HepG2 (cell line): ENCODE results near the gene CAMKMT. TPM values are rescaled to one million over a fixed set of nuclear protein-coding genes. Genes with fewer than 3 reads are reported as not detected.

ENCODE experiments used
- ATAC-seq: fragments of 200-7000 bp; cut with Tn5 transposase; 3 replicates; pipeline ENCODE4 v1.9.1; 2020; ENCODE audit warnings: mild to moderate bottlenecking, moderate library complexity
- BruUV-seq: library from RNA; stranded (reverse); fragments of 400-500 nt; replicated peaks from 2 replicates; lab custom pipeline; 2021; lab: Mats Ljungman, UMichigan
- CTCF ChIA-PET: fragments of 300-600 bp; formaldehyde crosslinking; extraction: SDS; loops from one replicate; lab custom pipeline; 2021; ENCODE audit warnings: low total read pairs, inconsistent platforms, low intra/inter-chr PET ratio; lab: Yijun Ruan, JAX
- POLR2A ChIA-PET: fragments of 350-600 bp; sonication (Branson Sonifier 250); formaldehyde crosslinking; loops from one replicate; lab custom pipeline; 2020; ENCODE audit warnings: antibody characterized with exemption, inconsistent platforms; lab: Yijun Ruan, JAX
- DNase-seq: peaks from one replicate; pipeline ENCODE4 v3.0.0-alpha.2; 2015; ENCODE audit warnings: low spot score
- FAIRE-seq: peaks from 3 replicates; lab custom pipeline; 2011; peaks lifted over from hg19 to GRCh38; lab: Jason Lieb, UNC
- H2AFZ ChIP-seq: one replicate; pipeline ENCODE4 v1.6.1; 2011; ENCODE audit warnings: low read length, inconsistent platforms
- H3K27ac ChIP-seq: fragments of 300-600 bp; 3 replicates; pipeline ENCODE4 v1.8.0; 2011; ENCODE audit warnings: mixed run types, mild to moderate bottlenecking, mixed read lengths, low read length, inconsistent platforms; ENCODE audit not compliant: insufficient read depth; ENCODE audit errors: extremely low read length
- H3K27me3 ChIP-seq, 2 experiments: fragments of 200-600 bp in 1 of 2; 2 replicates in 1 of 2; 3 replicates in 1 of 2; pipeline versions ENCODE4 v1.6.0 to v1.8.0; 2011; ENCODE audit warnings: low read length in 2 of 2, mild to moderate bottlenecking in 2 of 2, moderate library complexity in 2 of 2, inconsistent platforms in 1 of 2; ENCODE audit not compliant: insufficient read depth in 2 of 2, control insufficient read depth in 1 of 2
- H3K36me3 ChIP-seq, 2 experiments: fragments of 200-600 bp in 1 of 2; replicated peaks in 1 of 2; 2 replicates in 1 of 2; 3 replicates in 1 of 2; pipeline versions ENCODE4 v1.5.1 to v1.8.0; 2011; ENCODE audit warnings: low read length in 2 of 2, inconsistent platforms in 1 of 2; ENCODE audit not compliant: insufficient read depth in 2 of 2, control insufficient read depth in 1 of 2
- H3K4me1 ChIP-seq: 2 replicates; pipeline ENCODE4 v1.5.1; 2012; ENCODE audit warnings: low read length, inconsistent platforms; ENCODE audit not compliant: insufficient read depth
- H3K4me2 ChIP-seq: 2 replicates; pipeline ENCODE4 v1.6.0; 2011; ENCODE audit warnings: low read depth, low read length, inconsistent platforms
- H3K4me3 ChIP-seq, 3 experiments: fragments of 200-600 bp in 1 of 3; sonication (generic), shearing (Covaris generic) in 1 of 3; replicated peaks in 1 of 3; 2 replicates each; pipeline ENCODE4 v1.5.1; 2011 to 2016; ENCODE audit warnings: low read length in 3 of 3, inconsistent platforms in 2 of 3, low read depth in 2 of 3, mild to moderate bottlenecking in 2 of 3, control low read depth in 1 of 3, mixed read lengths in 1 of 3; ENCODE audit not compliant: insufficient read depth in 1 of 3
- H3K79me2 ChIP-seq: one replicate; pipeline ENCODE4 v1.6.1; 2011; ENCODE audit warnings: low read length, inconsistent platforms; ENCODE audit not compliant: insufficient read depth
- H3K9ac ChIP-seq: 2 replicates; pipeline ENCODE4 v1.6.0; 2011; ENCODE audit warnings: mild to moderate bottlenecking, low read depth, low read length, inconsistent platforms; ENCODE audit not compliant: insufficient read depth
- H3K9me3 ChIP-seq: 2 replicates; pipeline ENCODE4 v1.5.1; 2012; ENCODE audit warnings: mild to moderate bottlenecking, low read length
- H4K20me1 ChIP-seq: 2 replicates; pipeline ENCODE4 v1.6.0; 2011; ENCODE audit warnings: inconsistent platforms, mild to moderate bottlenecking, low read length, moderate library complexity; ENCODE audit not compliant: insufficient read depth
- BRF2 ChIP-seq: sonication (generic); formaldehyde crosslinking; IDR thresholded peaks from 2 replicates; pipeline ENCODE4 v1.8.1; 2022; ENCODE audit warnings: mild to moderate bottlenecking, missing genetic modification reagents
- CHCHD3 ChIP-seq: sonication (generic); formaldehyde crosslinking; IDR thresholded peaks from 2 replicates; pipeline ENCODE4 v1.8.0; 2022; ENCODE audit warnings: mild to moderate bottlenecking, missing genetic modification reagents, moderate library complexity
- EHMT2 ChIP-seq: fragments of 200-600 bp; sonication (generic); IDR thresholded peaks from 2 replicates; pipeline ENCODE4 v1.7.0; 2017; ENCODE audit warnings: antibody characterized with exemption, low read depth, low read length, borderline replicate concordance
- FOXP1 ChIP-seq, 2 experiments: fragments of 450-650 bp in 1 of 2; IDR thresholded peaks; 2 replicates each; pipeline ENCODE4 v1.6.1; 2017 to 2018; ENCODE audit warnings: antibody characterized with exemption in 1 of 2
- HDAC6 ChIP-seq: fragments of 200-600 bp; sonication (generic); IDR thresholded peaks from 2 replicates; pipeline ENCODE4 v1.7.0; 2017; ENCODE audit warnings: mild to moderate bottlenecking, antibody characterized with exemption, low read length, low read depth
- HNF4G ChIP-seq, 2 experiments: sonication (generic) in 1 of 2; formaldehyde crosslinking in 1 of 2; IDR thresholded peaks; 2 replicates each; pipeline versions ENCODE4 v1.4.0 to v1.6.1; 2011 to 2020; ENCODE audit warnings: borderline replicate concordance in 2 of 2, low read depth in 2 of 2, mild to moderate bottlenecking in 2 of 2, low read length in 1 of 2, missing genetic modification reagents in 1 of 2, moderate library complexity in 1 of 2
- MAFK ChIP-seq, 2 experiments: IDR thresholded peaks in 1 of 2; conservative IDR thresholded peaks in 1 of 2; 2 replicates each; pipeline ENCODE4 v1.6.1; 2011; ENCODE audit warnings: improper control_type of control experiment in 2 of 2, low read length in 2 of 2
- SATB2 ChIP-seq: sonication (generic); formaldehyde crosslinking; IDR thresholded peaks from 2 replicates; pipeline ENCODE4 v1.5.0; 2020; ENCODE audit warnings: missing genetic modification reagents
- SUZ12 ChIP-seq: fragments of 150-350 bp; IDR thresholded peaks from 2 replicates; pipeline ENCODE4 v1.6.1; 2014; ENCODE audit warnings: low read depth, low read length
- TCF12 ChIP-seq, 2 experiments: fragments of 450-650 bp in 1 of 2; sonication (generic) in 1 of 2; formaldehyde crosslinking in 1 of 2; IDR thresholded peaks; 2 replicates each; pipeline versions ENCODE4 v1.6.1 to v1.8.0; 2017 to 2022; ENCODE audit warnings: antibody characterized with exemption in 1 of 2, mild to moderate bottlenecking in 1 of 2, missing genetic modification reagents in 1 of 2, moderate library complexity in 1 of 2
- TCF7L2 ChIP-seq: IDR thresholded peaks from 2 replicates; pipeline ENCODE4 v1.6.1; 2011; ENCODE audit warnings: mild to moderate bottlenecking, low read depth, low read length, moderate library complexity
- ZBTB33 ChIP-seq: sonication (generic); formaldehyde crosslinking; IDR thresholded peaks from 2 replicates; pipeline ENCODE4 v1.4.0; 2020; ENCODE audit warnings: missing genetic modification reagents
- ZFAT ChIP-seq: sonication (generic); formaldehyde crosslinking; conservative IDR thresholded peaks from 2 replicates; pipeline ENCODE4 v1.8.1; 2023; ENCODE audit warnings: missing genetic modification reagents, inconsistent platforms
- ZNF224 ChIP-seq: sonication (generic); formaldehyde crosslinking; IDR thresholded peaks from 2 replicates; pipeline ENCODE4 v1.5.0; 2020; ENCODE audit warnings: mild to moderate bottlenecking, missing genetic modification reagents
- ZNF367 ChIP-seq: sonication (generic); formaldehyde crosslinking; IDR thresholded peaks from 2 replicates; pipeline ENCODE4 v1.4.0; 2020; ENCODE audit warnings: missing genetic modification reagents, borderline replicate concordance
- ZNF446 ChIP-seq: sonication (generic); formaldehyde crosslinking; IDR thresholded peaks from 2 replicates; pipeline ENCODE4 v1.5.0; 2020; ENCODE audit warnings: mild to moderate bottlenecking, missing genetic modification reagents
- ZNF468 ChIP-seq: sonication (generic); formaldehyde crosslinking; IDR thresholded peaks from 2 replicates; pipeline ENCODE4 v1.8.0; 2022; ENCODE audit warnings: mild to moderate bottlenecking, moderate library complexity, missing genetic modification reagents
- ZNF550 ChIP-seq: sonication (generic); formaldehyde crosslinking; IDR thresholded peaks from 2 replicates; pipeline ENCODE4 v1.4.0; 2020; ENCODE audit warnings: mild to moderate bottlenecking, missing genetic modification reagents, borderline replicate concordance
- ZNF567 ChIP-seq: sonication (generic); formaldehyde crosslinking; IDR thresholded peaks from 2 replicates; pipeline ENCODE4 v1.8.1; 2023; ENCODE audit warnings: mild to moderate bottlenecking, missing genetic modification reagents, borderline replicate concordance
- ZNF644 ChIP-seq: IDR thresholded peaks from 2 replicates; pipeline ENCODE4 v1.6.1; 2016; ENCODE audit warnings: low read depth
- ZNF737 ChIP-seq: sonication (generic); formaldehyde crosslinking; IDR thresholded peaks from 2 replicates; pipeline ENCODE4 v1.5.0; 2020; ENCODE audit warnings: missing genetic modification reagents, mild to moderate bottlenecking, borderline replicate concordance
- ZNF883 ChIP-seq: sonication (generic); formaldehyde crosslinking; IDR thresholded peaks from 2 replicates; pipeline ENCODE4 v1.5.1; 2020; ENCODE audit warnings: mild to moderate bottlenecking, missing genetic modification reagents; ENCODE audit errors: not compliant biosample characterization
- WGBS: methylation state at CpG from one replicate; pipeline ENCODE4 v1.1.6; 2017; ENCODE audit warnings: low lambda C conversion rate; 5-methylcytosine and 5-hydroxymethylcytosine counted together
- in situ Hi-C: cut with HindIII; loops from 2 replicates; pipeline ENCODE4 v1.10.0; 2017; ENCODE audit warnings: low pct_unique_long_range_greater_than_20kb; ENCODE audit not compliant: extremely low pct_ligation_motif_present
- intact Hi-C: fragments of 100-400 bp; cut with micrococcal nuclease; formaldehyde crosslinking; loops from one replicate; pipeline ENCODE4 v1.10.0; 2022; ENCODE audit not compliant: unreplicated experiment
- polyA plus RNA-seq, 8 experiments: library from polyadenylated mRNA; depleted of rRNA in 3 of 8; stranded (reverse) in 7 of 8; unstranded in 1 of 8; fragments of >200 nt; fragmentation: Illumina TruSeq in 4 of 8; extraction: Trizol in 4 of 8; gene quantifications; 2 replicates each; pipeline versions ENCODE4 v1.2.1 to v1.2.3, GENCODE V29; 2011 to 2016; ENCODE audit warnings: low read depth in 4 of 8, missing spikeins in 1 of 8, mixed read lengths in 1 of 8; ENCODE audit not compliant: insufficient read depth in 1 of 8
- total RNA-seq, 5 experiments: library from RNA; depleted of rRNA; stranded (reverse); fragments of >200 nt; fragmentation: Illumina TruSeq; extraction: Trizol; gene quantifications; 2 replicates each; pipeline ENCODE4 v1.2.3, GENCODE V29; 2016; ENCODE audit warnings: low read depth in 1 of 5

Gene CAMKMT
- total and polyA plus RNA-seq, 2 of the 13 experiments (the other 11 are each of a cell fraction or from before 2014, with no cell fraction given): 6.9 to 20.8 TPM

GRCh38 chr2:44742057-44742456, 380.3 kb downstream of the CAMKMT start:
- Histone ChIP-seq H3K9me3 (peaks cover 2% of the 10 kb centered on the region; the same call in 1 of the 2 replicates), H3K4me1 (peaks cover 29% of the 10 kb centered on the region), H3K27ac (peak overlapping the region; percentile 25), H3K27me3 (no peaks in the 10 kb centered on the region), H3K79me2 (no peaks in the 10 kb centered on the region), H2AFZ (no peak overlapping the region), H3K4me2 (no peak overlapping the region; the same call in 1 of the 2 replicates), H3K36me3 (no peaks in the 10 kb centered on the region), H3K4me3 (no peak overlapping the region), H3K9ac (no peak overlapping the region), H4K20me1 (no peaks in the 10 kb centered on the region)
- ChIA-PET CTCF (no interaction called here), POLR2A (no interaction called here)
- no TSS peak for BruUV-seq
- peak; percentile 91 for ATAC-seq
- in situ Hi-C loops (no loop called here), intact Hi-C loops (loop anchor here (10.0 kb wide), 1 partner anchor 193 kb away; no protein-coding TSS in a partner anchor)
- DNase-seq: peak; percentile 49
- peak; percentile 50 for FAIRE-seq
- WGBS: 60% methylated on average over 3 of the region's 3 CpGs
- TF ChIP-seq ZNF737 (CRISPR knock-in tag): no peak
- no peak for TF ChIP-seq ZNF367 (CRISPR knock-in tag)
- TF ChIP-seq ZNF468 (CRISPR knock-in tag): no peak
- no peak for TF ChIP-seq ZNF224 (CRISPR knock-in tag)
- TF ChIP-seq TCF7L2: no peak
- TF ChIP-seq ZNF550 (CRISPR knock-in tag): no peak
- TF ChIP-seq TCF12 (IDR thresholded peaks at IDR 0.05): no peak
- TF ChIP-seq TCF12 (CRISPR knock-in tag; IDR thresholded peaks at IDR 0.05): no peak
- TF ChIP-seq SATB2 (CRISPR knock-in tag): no peak
- TF ChIP-seq HDAC6: no peak
- no peak for TF ChIP-seq ZNF883
- no peak for TF ChIP-seq ZNF446 (CRISPR knock-in tag)
- peak; percentile 8; the same call in 1 of the 2 replicates for TF ChIP-seq ZNF644
- no peak for TF ChIP-seq BRF2
- 0 out of 2 replicates have a peak, but pooled peaks have one; percentile 6 for TF ChIP-seq HNF4G (IDR thresholded peaks at IDR 0.05; ENCODE audit: borderline replicate concordance, low read depth, low read length)
- no peak for TF ChIP-seq HNF4G (CRISPR knock-in tag; IDR thresholded peaks at IDR 0.05; ENCODE audit: borderline replicate concordance, low read depth)
- no peak for TF ChIP-seq FOXP1 (IDR thresholded peaks at IDR 0.05)
- peak; percentile 32; the same call in 1 of the 2 replicates for TF ChIP-seq FOXP1 (CRISPR knock-in tag; IDR thresholded peaks at IDR 0.05)
- no peak for TF ChIP-seq ZNF567 (CRISPR knock-in tag)
- TF ChIP-seq ZFAT (CRISPR knock-in tag): no peak
- TF ChIP-seq EHMT2: no peak
- no peak for TF ChIP-seq SUZ12
- TF ChIP-seq ZBTB33: peak; percentile 72; the same call in 1 of the 2 replicates
- TF ChIP-seq CHCHD3 (CRISPR knock-in tag): no peak
- TF ChIP-seq MAFK (conservative IDR thresholded peaks at IDR 0.05 in 1 of 2, IDR thresholded peaks at IDR 0.05 in 1 of 2; ENCODE audit: low read length in 2 of 2): no peak
